Right lobe of liver (tissue), 4 donors: ENCODE results near the gene NETO1.

ENCODE experiments used
- POLR2A ChIP-seq: fragments of 450-650 bp; IDR thresholded peaks from one replicate; pipeline ENCODE4 v1.6.1; 2017; ENCODE audit warnings: antibody characterized with exemption, mild to moderate bottlenecking
- TF ChIP-seq, protein P1 (sequence below), 4 donors: fragments of 200-600 bp in 3 of 4; fragments of 450-650 bp in 1 of 4; IDR thresholded peaks; one replicate each; pipeline versions ENCODE4 v1.5.1 to v1.8.0; 2016 to 2022; ENCODE audit warnings: antibody characterized with exemption in 4 of 4, mild to moderate bottlenecking in 2 of 4
- donor health status: DM: no; HTN: no; CAD: no.
- donor health status: DM: no; HTN: no; CAD: no.
- donor health status: DM: no; HTN: yes; CAD: no.

DNA sequence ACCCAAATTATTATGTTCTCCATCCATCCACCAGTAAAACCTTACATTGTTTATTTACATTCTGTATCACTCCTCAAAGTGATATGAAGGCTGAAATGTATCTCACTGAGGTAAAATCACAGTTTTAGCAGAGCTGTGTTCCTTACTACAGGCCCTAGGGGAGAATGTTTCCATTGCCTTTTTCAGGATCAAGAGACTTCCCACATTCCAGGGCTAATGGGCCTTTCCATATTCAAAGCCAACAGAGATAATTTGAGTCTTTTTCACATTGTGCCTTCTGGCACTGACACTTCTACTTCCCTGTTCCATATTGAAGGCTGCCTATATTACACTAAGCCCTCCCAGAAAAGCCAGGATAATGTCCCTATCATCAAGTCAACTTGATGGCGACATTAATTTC lies 20.0 kb downstream of the NETO1 start:
- TF ChIP-seq, protein P1, sequence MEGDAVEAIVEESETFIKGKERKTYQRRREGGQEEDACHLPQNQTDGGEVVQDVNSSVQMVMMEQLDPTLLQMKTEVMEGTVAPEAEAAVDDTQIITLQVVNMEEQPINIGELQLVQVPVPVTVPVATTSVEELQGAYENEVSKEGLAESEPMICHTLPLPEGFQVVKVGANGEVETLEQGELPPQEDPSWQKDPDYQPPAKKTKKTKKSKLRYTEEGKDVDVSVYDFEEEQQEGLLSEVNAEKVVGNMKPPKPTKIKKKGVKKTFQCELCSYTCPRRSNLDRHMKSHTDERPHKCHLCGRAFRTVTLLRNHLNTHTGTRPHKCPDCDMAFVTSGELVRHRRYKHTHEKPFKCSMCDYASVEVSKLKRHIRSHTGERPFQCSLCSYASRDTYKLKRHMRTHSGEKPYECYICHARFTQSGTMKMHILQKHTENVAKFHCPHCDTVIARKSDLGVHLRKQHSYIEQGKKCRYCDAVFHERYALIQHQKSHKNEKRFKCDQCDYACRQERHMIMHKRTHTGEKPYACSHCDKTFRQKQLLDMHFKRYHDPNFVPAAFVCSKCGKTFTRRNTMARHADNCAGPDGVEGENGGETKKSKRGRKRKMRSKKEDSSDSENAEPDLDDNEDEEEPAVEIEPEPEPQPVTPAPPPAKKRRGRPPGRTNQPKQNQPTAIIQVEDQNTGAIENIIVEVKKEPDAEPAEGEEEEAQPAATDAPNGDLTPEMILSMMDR (IDR thresholded peaks at IDR 0.05) = no peak
- no peak for TF ChIP-seq POLR2A
